NB4 (cell line): ENCODE data around the gene MAD1L1.

Experiments used
- DNase-seq: peaks from one replicate; pipeline ENCODE4 v3.0.0; 2010; ENCODE audit warnings: low read depth
- H3K4me3 ChIP-seq: one replicate; pipeline ENCODE4 v1.5.1; 2011; ENCODE audit warnings: mild to moderate bottlenecking, low read depth, low read length, moderate library complexity
- CTCF ChIP-seq: IDR thresholded peaks from one replicate; pipeline ENCODE4 v1.5.1; 2012; ENCODE audit warnings: low read depth, low read length
- MAX ChIP-seq: IDR thresholded peaks from 2 replicates; pipeline ENCODE4 v1.6.1; 2011; ENCODE audit warnings: low read depth, low read length
- MYC ChIP-seq: IDR thresholded peaks from 2 replicates; pipeline ENCODE4 v1.6.1; 2011; ENCODE audit warnings: low read depth, low read length
- POLR2A ChIP-seq: IDR thresholded peaks from 2 replicates; pipeline ENCODE4 v1.6.1; 2011; ENCODE audit warnings: mild to moderate bottlenecking; ENCODE audit not compliant: insufficient read length; ENCODE audit errors: extremely low read depth

MAD1L1 gene

GRCh38 chr7:2003931-2004812 is 228.6 kb downstream of the MAD1L1 start:
- TF ChIP-seq CTCF (no peak), MAX (no peak), POLR2A (no peak), MYC (no peak)
- no peak for DNase-seq
- no peak overlapping the region for H3K4me3 ChIP-seq

GRCh38 chr7:2003451-2003930 is 229.3 kb downstream of the MAD1L1 start:
- no peak for DNase-seq
- TF ChIP-seq CTCF (no peak), MYC (no peak), MAX (no peak), POLR2A (no peak)

GRCh38 chr7:2002561-2003450 is 229.9 kb downstream of the MAD1L1 start:
- no peak for DNase-seq
- TF ChIP-seq MAX (no peak), POLR2A (no peak), CTCF (no peak), MYC (no peak)
- no peak overlapping the region for H3K4me3 ChIP-seq

More at GRCh38 chr7:2003451-2003930, 229.3 kb downstream of the MAD1L1 start:
- H3K4me3 ChIP-seq = no peak overlapping the region

- TF ChIP-seq CTCF = no peak
- TF ChIP-seq MAX = no peak
- no peak for TF ChIP-seq MYC
- TF ChIP-seq POLR2A = no peak
- no peak for DNase-seq
- no peak overlapping the region for H3K4me3 ChIP-seq
These were observed 230.9 kb downstream of the MAD1L1 start for GRCh38 chr7:2001601-2002442.

GRCh38 chr7:2000746-2001321 is 231.9 kb downstream of the MAD1L1 start:
- no peak for TF ChIP-seq CTCF
- TF ChIP-seq POLR2A = no peak
- no peak for TF ChIP-seq MAX
- no peak for TF ChIP-seq MYC
- DNase-seq = no peak
- no peak overlapping the region for H3K4me3 ChIP-seq
